Mesenchymal stem cell (in vitro differentiated cells and primary cell): ENCODE measurements around the gene RAB11FIP4. TPM values are rescaled to one million over a fixed set of nuclear protein-coding genes. Genes with fewer than 3 reads are reported as not detected.

ENCODE experiments used
- small RNA-seq: library from polyadenylated mRNA; stranded (forward); fragments of <200 nt; extraction: miRNeasy Mini kit (QIAGEN cat#:217004); gene quantifications from one replicate; pipeline ENCODE3, GENCODE V24; 2013; ENCODE audit warnings: low read depth

RAB11FIP4 gene

Small RNAs within 50 kb of the gene (small RNA-seq; reads per million reads assigned to genes)
- gene MIR193A: 191 reads per million, percentile 94 among the genes with 10 or more reads in this experiment
- 3.2 reads per million, percentile 20 among the genes with 10 or more reads in this experiment for gene MIR4725
- gene RN7SL45P: not detected
- not detected for gene RN7SL79P
- not detected for gene RNU6ATAC7P
